GM12872 (cell line): Measurements from ENCODE around the gene CHIC2.

ENCODE experiments used
- CTCF ChIP-seq: IDR thresholded peaks from 3 replicates; pipeline ENCODE4 v1.5.1; 2011; ENCODE audit warnings: low read depth, mild to moderate bottlenecking, low read length, moderate library complexity; ENCODE audit not compliant: insufficient read depth

Gene CHIC2

GRCh38 chr4:54063737-54064316 is 578 bp downstream of the CHIC2 start:
- no peak for TF ChIP-seq CTCF

DNA sequence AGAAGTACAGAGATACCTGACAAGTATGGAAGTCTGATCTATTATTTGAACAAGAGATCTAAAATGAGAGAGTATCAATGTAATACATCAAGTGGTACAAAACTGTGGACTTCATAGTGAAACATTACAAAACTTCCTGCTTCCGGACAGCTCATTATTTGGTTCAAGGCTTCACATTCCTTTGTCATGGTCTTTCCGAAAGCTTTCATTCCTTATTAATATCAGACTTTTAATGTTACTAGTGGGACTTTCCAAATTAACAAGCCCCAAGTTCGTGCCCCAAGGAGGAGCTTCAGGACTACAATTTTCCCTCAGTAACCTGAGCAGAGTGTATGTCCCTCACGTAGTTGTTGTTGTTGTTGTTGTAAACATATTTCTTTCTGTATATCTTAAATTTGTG is 1.2 kb downstream of the CHIC2 start:
- TF ChIP-seq CTCF, result no peak

DNA sequence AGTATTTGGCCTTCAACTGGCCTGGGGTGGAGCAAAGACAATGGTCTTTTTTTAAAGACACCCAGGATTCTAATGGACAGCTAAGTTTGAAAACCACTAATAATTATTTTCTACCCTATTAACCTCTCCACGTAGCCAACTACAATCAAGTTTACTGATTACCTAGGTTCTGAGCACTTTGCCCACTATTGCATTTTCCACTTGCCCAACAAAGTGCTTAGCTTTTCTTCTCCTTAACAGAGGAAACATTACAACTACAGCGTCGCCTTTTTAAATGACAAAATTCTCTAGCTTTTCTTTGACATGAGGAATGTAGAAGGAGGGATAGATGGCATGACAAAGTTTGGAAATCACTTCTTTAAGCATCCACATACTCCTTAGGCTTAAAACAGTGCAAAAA is 2.0 kb downstream of the CHIC2 start:
- no peak for TF ChIP-seq CTCF

GRCh38 chr4:54061873-54062272 is 2.5 kb downstream of the CHIC2 start:
- TF ChIP-seq CTCF, result no peak

DNA sequence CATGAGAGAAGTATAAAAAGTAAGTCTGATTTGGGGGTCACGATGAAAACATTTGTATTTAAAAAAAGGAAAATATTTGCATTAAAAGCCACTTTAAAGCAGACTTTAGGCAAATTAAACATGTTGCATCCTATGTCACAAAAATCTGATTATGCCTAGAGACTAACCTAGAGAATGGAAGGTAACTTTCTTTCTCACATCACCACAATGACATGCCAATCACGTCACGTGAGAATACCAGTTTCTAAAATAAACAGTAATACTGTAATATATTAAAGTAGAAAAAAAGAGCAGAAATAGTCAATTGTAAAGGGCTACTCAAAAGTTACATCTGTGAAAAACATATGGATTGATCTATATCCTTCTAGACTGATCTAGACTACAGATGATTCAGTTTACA is 3.3 kb downstream of the CHIC2 start:
- TF ChIP-seq CTCF, result no peak

- TF ChIP-seq CTCF, result no peak
These were observed 4.3 kb downstream of the CHIC2 start for GRCh38 chr4:54060116-54060515.

DNA sequence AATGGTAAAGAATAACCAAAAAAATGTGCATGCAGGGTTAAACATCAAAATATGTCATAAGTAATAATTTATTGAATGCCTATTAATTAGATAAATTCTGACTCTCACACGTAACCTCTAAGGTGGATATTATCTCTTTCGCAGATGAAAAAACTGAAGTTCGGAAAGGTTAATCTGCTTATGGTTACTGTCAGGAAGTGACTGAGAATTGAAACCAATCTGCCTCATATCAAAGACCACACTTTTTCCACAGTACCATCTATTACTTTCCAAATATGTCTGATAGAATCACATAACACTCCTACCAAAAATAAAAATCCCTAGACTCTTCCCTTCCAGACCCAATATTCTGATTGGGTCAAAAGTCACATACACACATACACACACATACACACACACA is 6.2 kb downstream of the CHIC2 start:
- TF ChIP-seq CTCF, result no peak
